GM12873 (cell line): ENCODE data around the gene ETFB.

ENCODE experiments used
- CTCF ChIP-seq: IDR thresholded peaks from 2 replicates; pipeline ENCODE4 v1.5.1; 2012; ENCODE audit warnings: low read depth, mild to moderate bottlenecking, moderate library complexity, low read length, control low read depth; ENCODE audit not compliant: insufficient read depth; ENCODE audit errors: missing control alignments

ETFB gene

GRCh38 chr19:51326216-51327065, 39.7 kb downstream of the ETFB start:
- no peak for TF ChIP-seq CTCF

GRCh38 chr19:51325161-51325976, 40.8 kb downstream of the ETFB start:
- no peak for TF ChIP-seq CTCF

GRCh38 chr19:51324167-51324481, 42.1 kb downstream of the ETFB start:
- TF ChIP-seq CTCF = no peak

- no peak for TF ChIP-seq CTCF
Measured at GRCh38 chr19:51323481-51324166, 42.6 kb downstream of the ETFB start.

GRCh38 chr19:51321799-51322198, 44.4 kb downstream of the ETFB start:
- TF ChIP-seq CTCF = no peak

GRCh38 chr19:51320280-51320657, 45.9 kb downstream of the ETFB start:
- no peak for TF ChIP-seq CTCF
